LoVo (cell line): ENCODE measurements around the gene MLPH.
A peak's percentile ranks its signal among the peaks of the same experiment; 100 is the strongest.

Experiments
- DNase-seq: peaks from one replicate; pipeline ENCODE4 v3.0.0-alpha.2; 2016; ENCODE audit warnings: low spot score

MLPH gene

GRCh38 chr2:237569041-237569440 lies 82.0 kb downstream of the MLPH start:
- DNase-seq = no peak

- DNase-seq = no peak
Observed at GRCh38 chr2:237569896-237570295, 82.8 kb downstream of the MLPH start.

GRCh38 chr2:237570776-237571335 lies 83.8 kb downstream of the MLPH start:
- DNase-seq = no peak

- no peak for DNase-seq
Observed at GRCh38 chr2:237571551-237571950, 84.5 kb downstream of the MLPH start.

GRCh38 chr2:237572021-237572741 lies 85.1 kb downstream of the MLPH start:
- DNase-seq = peak; percentile 83

GRCh38 chr2:237572742-237573101 lies 85.7 kb downstream of the MLPH start:
- no peak for DNase-seq

GRCh38 chr2:237573721-237574415 lies 86.8 kb downstream of the MLPH start:
- DNase-seq = no peak

- no peak for DNase-seq
Observed at GRCh38 chr2:237574467-237574866, 87.4 kb downstream of the MLPH start.

- DNase-seq = no peak
Observed at GRCh38 chr2:237574894-237575868, 88.1 kb downstream of the MLPH start.

- no peak for DNase-seq
Observed at GRCh38 chr2:237575869-237576862, 89.1 kb downstream of the MLPH start.

- DNase-seq = no peak
Observed at GRCh38 chr2:237576974-237577373, 89.9 kb downstream of the MLPH start.

- DNase-seq = no peak
Observed at GRCh38 chr2:237577458-237577857, 90.4 kb downstream of the MLPH start.

- no peak for DNase-seq
Observed at GRCh38 chr2:237577956-237578870, 91.2 kb downstream of the MLPH start.

- DNase-seq = no peak
Observed at GRCh38 chr2:237581326-237581725, 94.3 kb downstream of the MLPH start.

- no peak for DNase-seq
Observed at GRCh38 chr2:237581751-237582746, 95.0 kb downstream of the MLPH start.

GRCh38 chr2:237583385-237584295 lies 96.6 kb downstream of the MLPH start:
- no peak for DNase-seq

- DNase-seq = no peak
Observed at GRCh38 chr2:237585590-237586221, 98.7 kb downstream of the MLPH start.
